Peyer's patch (tissue), 4 donors: ENCODE data around the gene FGFR2.
"Not testable (repeated sequence)": the region's sequence is repeated elsewhere in the genome, so short reads cannot be mapped to it uniquely, and the experiment has no call there.

Source experiments
- CTCF ChIP-seq, 6 experiments: fragments of 450-650 bp in 4 of 6; fragments of 200-600 bp in 2 of 6; sonication (generic) in 1 of 6; IDR thresholded peaks; one replicate each; pipeline ENCODE4 v1.5.1; 2017 to 2019; ENCODE audit warnings: antibody characterized with exemption in 6 of 6, mild to moderate bottlenecking in 3 of 6, moderate library complexity in 1 of 6
- POLR2A ChIP-seq, 2 donors: fragments of 450-650 bp; IDR thresholded peaks; one replicate each; pipeline ENCODE4 v1.5.1; 2017; ENCODE audit warnings: antibody characterized with exemption in 2 of 2, mild to moderate bottlenecking in 2 of 2, moderate library complexity in 2 of 2

- TF ChIP-seq CTCF, POLR2A (IDR thresholded peaks at IDR 0.05): not testable (repeated sequence)
Observed at GRCh38 chr10:121554916-121555315, 43.3 kb downstream of the FGFR2 start.
